HEK293T (cell line): Measurements from ENCODE around the gene MPPED1.

Experiments
- ARNT ChIP-seq: fragments of 450-650 bp; IDR thresholded peaks from 2 replicates; pipeline ENCODE4 v1.6.1; 2017; ENCODE audit warnings: mild to moderate bottlenecking
- FOXA1 ChIP-seq: fragments of 450-650 bp; IDR thresholded peaks from 2 replicates; pipeline ENCODE4 v1.6.1; 2016; ENCODE audit warnings: mild to moderate bottlenecking

GRCh38 chr22:43411869-43412807 lies at the start of gene MPPED1:
- no peak for TF ChIP-seq FOXA1
- TF ChIP-seq ARNT: no peak
